NCI-H146 treated with DMSO at 0.1 percent for 48 hours (cell line): Measurements from ENCODE around the gene LTF.

Source experiments
- DNase-seq: peaks from one replicate; lab custom pipeline; 2025; ENCODE audit not compliant: unreplicated experiment; lab: John Stamatoyannopoulos, UW

The LTF gene

DNA sequence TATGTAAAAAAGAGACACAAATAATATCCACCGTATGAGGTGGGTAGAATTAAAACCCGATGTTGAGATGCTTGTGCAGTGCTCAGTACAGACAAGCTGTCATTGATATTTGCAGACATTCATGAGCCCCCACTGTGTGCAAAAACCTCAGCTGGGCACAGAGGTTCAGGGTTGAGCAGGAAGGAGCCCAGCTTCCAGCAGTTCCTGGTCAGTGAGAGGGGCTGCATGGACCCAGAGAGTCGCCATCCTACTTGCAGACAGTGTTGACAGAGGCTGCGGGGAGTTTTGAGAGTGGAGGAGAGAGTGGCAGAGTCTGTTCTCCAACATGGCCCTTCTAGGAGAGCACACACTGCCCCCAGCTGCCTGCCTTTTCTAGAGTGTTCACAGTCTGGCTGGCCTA is 6.1 kb upstream of the LTF start:
- no peak for DNase-seq

DNA sequence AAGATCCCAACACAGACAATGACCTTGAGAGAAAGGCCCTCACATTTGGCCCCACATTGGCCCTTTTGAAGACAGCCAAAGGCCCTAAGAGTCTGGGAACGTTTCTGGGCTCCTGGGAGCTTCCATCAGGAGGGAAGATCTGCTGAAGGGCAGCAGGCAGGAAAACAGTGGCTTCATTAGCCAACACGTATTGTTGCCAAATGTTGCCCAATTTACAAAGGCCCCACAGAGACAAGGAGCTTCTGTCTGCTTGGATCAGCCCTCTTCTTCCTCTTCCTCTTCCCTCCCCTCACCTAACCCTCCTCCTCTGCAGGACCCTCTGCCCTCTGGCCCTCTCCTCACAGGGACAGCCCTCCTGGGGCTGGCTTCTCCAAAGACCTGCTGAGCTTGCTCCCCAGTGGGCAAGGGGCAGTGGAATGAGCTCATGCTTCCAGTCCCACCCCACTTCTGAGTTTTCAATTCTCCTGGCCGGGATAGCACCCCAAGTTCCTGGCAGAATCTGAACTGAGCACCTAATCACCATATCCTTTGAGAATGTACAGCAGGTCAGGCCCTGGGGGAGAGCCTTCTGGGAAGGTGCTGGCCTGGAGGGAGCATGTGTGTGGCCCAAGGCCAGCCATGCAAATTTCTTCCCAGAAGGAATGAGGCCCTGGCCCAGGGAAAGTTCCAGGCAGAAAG is 5.1 kb upstream of the LTF start:
- DNase-seq: no peak

DNA sequence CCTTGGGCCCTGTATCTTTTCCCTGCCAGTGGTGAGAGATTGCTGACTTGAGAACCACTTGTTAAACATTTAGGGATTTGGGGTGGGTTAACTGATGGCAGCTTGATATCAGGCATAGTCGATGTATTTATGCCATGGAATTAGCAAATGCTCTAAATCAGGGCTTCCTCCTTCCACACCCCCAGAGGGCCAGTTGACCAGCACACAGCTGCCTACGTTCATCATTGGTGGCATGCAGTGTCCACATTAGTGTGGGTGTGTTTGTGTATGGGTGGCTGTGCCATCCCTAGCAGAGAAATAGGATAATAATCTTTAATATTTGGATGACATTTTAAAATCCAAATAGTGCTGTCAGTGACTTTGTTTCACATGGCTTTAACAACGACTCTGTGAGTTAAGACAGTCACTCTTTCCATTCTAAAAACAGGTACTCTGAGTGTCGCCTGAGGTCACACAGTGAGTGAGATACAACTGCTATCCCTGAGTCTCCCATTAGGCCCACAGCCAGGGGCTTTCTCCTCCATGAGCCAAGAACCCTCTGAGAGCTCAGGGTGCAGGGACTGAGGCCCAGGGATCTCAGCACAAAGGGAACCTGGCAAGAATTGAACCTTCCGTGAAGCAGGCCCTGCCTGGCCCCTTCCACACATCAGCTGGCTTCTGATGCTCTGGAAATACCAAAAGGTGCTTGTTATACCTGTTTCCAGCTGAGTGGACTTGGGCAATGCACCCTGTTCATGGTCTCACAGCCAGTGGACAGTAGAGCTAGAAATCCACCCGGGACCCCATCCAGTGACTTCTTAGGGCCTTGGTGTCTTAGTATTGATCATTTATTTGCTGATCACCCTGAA is 4.3 kb upstream of the LTF start:
- DNase-seq: no peak

DNA sequence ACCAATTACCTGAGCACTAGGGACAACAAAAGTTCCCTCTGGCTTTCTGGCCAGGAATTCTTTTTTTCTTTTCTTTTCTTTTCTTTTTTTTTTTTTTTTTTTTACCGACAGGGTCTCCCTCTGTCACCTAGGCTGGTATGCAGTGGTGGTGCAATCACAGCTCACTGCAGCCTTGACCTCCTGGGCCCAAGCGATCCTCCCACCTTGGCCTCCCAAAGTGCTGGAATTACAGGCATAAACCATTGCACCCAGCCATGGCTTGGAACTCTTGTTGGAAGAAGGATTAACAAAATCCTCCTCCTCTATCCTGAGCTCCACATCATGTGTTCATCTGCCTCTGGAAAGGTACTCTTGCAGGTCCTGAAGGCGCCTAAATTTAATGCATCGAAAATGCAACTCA is 2.9 kb upstream of the LTF start:
- no peak for DNase-seq

DNA sequence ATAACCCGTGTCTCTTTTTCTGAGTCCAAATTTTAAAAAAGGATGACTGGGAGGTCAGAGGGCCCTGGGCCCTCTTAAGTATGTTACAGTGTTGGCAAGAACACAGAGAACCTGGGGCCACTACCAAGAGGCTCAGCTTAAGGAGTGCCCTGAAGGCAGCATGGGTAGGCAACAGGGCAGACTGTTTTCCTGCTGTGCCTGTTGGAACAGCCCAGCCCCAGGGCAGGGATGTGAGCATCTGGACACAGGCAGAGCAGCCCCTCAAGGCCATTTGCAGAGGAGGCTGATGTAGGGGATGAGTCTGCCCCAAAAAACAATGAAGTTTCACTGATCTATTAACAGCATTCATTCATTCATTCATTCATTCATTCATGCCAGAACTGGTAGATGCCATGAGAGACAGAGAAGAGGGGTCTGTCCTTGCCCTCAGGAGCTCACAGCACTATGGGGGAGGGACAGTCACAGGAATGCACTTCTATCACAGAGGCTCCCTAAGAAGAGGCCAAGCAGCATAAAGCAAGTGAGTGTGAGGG is 2.2 kb upstream of the LTF start:
- DNase-seq: no peak

DNA sequence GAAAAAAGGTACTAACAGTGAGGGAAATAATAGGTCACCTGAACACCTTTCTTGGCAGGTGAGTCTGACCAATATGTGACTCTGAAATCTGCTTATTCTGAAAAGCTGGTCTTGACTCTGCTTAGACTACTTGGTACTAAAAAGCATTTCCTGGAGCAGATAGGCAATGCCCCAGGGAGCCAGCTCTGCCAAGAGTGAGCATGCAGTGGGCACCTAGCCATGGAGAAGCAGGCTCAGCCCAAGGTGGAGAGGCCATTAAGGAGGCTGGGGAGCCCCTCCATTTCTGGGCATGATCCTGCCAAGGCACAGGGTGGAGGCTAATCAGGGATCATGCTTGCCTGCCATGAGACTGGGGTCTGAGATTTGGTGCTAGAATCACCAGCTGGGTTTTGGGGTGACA is 1.6 kb upstream of the LTF start:
- no peak for DNase-seq

DNA sequence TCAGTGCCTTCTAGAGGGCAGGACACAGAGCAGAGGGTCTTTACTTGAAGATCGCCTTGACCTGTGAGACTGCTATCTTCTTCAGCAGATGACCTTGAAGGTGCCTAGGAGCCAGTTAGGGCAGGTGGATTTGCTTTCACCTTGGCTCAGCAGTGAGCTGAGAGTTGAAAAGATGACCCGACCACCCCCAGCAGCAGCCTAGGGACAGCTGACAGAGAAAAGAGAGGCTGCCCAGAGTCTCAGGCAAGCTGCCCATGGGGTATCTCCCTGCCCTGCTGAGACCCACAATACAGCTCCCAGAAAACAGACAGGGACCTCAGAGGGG is 453 bp upstream of the LTF start:
- DNase-seq: no peak

DNA sequence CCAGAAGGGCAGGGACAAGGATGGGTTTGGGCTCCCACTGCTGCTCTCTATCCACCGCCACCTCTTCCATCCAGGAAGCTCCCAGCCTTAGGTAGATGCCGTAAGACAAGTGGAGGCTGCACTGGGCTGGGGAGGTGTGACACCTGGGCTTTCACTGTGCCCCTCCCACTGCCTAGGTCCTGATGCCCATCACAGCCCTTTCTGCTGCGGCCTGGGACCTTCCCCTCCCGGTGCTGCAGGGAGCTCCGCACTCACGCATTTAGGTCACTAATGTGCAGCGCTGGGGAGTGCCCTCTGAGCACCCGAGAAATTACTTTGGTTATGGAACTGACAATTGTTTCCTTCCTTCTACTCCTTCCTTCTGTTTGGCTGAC is 850 bp downstream of the LTF start:
- DNase-seq: no peak

DNA sequence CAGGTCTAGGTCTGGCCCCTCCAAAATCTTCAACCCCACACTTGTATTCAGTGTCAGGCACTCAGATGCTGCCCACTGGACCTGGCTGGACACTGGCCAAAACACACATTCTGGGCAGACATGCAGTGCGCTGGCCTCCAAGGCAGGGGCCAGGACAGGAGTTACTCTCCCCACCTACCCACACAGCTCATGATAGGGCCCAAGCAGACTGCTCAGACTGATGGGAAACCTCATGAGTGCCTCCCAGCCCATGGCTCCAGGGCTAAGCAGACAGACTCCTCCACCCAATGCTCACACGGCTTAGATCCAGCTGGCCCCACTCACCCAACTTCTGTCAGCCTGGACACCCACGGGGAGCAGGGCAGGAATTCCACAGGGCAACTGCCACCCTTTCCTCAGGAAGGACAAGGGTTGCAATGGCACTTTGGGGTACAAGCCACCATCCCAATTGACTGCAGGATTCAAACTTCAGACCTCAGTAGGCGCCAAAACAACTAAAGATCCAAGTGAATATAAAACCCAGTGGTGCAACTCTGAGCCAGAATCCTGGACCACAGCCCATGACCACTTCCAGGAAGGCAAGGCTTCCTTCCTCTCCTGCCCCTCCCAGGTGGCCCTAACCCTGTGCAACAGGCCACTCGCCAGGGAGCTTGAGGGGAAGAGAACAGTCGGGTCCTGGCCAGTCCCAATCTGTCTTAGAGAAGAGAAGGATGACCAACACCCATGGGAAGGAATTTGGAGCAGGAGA is 1.4 kb downstream of the LTF start:
- no peak for DNase-seq

DNA sequence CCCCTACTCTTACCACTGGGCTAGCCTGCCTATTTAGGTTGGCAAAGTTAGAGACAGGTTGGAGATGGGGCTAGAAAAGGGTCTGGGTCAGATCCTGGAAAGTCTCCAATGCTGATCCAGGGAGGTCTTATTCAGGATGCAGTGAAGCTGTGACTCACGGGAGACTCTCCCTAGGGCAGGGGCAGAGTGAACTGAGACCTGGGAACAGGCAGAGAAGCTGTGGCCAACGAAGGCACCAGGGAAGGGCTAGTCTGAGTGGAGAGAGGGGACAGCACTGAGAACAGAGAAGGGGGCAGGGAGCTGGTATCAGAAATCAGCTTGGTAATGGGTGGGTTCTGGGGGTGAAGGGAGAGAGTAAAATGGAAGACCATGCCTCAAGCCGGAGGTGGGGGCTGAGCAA is 2.2 kb downstream of the LTF start:
- DNase-seq: no peak

DNA sequence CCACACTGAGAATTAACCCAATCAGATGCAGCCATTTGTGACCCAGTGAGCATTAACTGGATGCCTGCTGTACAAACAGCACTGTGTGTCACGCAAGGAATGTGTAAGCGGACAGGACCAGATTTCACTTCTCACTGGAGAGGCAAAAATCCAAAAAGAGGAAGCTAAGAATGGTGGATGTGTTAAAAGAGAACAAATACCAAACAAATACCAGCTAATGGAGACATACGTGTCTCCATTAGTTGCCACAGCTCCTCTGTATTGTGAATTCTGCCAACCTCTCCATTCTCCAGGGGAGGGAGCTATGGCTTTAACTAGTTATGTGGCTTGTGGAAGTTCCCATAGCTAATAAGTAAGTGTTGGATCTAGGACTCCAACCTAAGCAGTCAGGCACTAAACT is 2.6 kb downstream of the LTF start:
- DNase-seq: no peak

DNA sequence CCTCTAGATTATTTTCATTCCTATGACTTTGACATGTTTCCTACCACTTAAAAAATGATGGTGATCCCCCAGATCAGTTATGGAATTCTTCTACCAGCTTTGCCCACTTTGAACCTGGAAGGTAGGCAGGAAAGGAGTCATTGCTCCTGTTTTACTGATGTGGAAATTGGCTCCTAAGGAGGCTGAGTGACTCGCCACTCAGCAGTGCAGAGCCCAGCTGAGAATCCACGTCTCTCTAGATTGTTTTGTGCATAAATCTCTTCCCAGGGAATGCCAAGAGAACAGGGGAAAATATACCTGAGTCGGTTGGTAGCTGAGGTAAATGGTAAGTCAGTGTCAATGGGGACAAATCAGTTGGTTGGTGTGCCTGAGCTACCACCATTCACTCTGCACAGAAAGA is 4.7 kb downstream of the LTF start:
- DNase-seq: no peak

DNA sequence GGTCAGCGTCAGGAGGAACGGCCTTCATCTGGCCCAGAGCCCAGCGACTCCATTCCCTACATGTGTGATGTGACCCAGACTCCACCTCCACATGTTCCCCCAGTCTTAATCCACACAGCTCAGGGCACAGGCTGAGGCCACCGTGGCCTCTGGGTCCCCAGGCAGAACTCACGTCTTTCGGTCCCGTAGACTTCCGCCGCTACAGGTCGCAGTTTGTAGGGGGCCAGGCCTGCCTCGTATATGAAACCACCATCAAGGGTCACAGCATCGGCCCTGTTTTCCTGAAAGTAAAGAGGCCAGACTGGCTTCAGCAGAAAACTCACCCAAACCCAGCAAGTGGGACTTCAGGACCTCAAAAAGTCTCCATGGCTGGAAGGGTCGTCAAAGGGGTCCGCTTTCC is 8.6 kb downstream of the LTF start:
- DNase-seq: no peak

DNA sequence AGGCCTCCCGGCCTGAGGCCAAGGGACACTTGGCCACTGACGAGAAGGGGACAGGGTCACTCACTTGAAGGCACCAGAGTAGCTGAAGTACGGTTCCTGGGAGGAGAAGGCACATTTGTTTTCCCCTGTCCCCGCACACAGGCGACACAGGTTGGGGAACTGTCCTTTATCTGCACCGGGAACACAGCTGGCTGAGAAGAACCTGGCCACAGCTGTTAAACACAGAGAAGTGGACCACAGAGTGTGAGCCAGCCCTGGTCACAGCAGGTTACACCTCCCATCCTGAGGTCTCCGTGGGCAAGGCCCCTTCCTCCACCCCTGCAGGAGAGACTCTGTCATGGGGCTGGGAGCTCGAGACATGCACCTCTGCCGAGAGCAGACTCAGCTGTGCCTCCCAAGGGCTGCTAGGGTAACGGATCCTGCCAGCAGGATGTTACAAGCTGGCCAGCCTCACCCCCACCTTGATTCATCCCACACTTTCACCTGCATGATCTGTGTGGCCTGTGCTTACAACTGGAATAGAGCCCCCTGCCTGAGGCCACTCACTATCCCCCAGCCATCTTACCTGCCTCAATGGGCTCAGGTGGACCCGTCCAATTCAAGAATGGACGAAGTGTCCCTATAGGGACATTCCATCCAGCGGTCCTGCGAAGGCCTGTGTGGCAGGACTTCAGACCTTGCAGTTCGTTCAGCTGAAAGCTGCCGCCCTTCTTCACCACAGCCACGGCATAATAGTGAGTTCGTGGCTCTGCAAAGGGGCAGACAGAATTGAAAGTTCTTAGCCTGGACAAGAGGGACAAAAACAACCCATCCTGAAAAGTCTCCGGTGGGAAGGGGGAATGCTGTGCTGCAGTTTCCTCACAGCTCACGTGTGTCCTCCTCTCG is 9.2 kb downstream of the LTF start:
- no peak for DNase-seq

DNA sequence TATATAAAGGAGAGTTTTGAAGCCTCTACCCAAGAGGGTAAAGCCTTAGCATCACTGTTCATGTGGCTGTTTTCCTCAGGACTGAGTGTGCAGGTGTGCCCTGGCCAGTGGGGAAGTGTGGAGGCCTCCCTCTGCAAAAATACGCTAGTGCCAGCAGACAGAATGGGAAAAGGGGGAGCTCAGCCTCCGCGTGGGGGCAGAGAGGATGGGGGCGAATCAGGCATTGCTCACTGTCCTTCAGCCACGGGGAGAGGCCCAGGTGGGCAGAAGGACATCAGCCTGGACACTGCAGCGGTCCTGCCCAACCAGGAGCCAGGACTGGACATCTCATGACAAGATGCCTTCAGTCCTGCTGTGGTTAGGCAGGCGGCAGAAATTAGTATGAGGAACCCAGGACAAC is 10.1 kb downstream of the LTF start:
- no peak for DNase-seq

DNA sequence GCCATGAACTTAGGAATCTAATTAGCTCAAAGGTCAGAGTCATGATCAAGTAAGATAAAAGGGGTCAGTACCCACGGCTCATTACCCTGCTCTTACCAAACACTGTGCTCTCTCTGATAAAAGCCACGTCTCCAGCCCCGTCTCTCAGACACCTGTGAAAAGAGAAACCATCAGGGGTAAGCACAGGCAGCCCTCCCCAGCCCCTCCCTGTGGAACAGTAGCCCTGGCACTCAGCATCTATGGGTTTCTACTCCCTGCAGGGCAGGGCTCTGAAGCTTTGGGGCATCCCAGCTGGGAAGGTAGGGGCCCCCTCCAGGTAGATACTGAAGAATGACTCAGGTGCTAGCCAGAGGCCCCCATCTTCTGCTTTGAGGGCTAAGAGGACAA is 10.5 kb downstream of the LTF start:
- DNase-seq: no peak

DNA sequence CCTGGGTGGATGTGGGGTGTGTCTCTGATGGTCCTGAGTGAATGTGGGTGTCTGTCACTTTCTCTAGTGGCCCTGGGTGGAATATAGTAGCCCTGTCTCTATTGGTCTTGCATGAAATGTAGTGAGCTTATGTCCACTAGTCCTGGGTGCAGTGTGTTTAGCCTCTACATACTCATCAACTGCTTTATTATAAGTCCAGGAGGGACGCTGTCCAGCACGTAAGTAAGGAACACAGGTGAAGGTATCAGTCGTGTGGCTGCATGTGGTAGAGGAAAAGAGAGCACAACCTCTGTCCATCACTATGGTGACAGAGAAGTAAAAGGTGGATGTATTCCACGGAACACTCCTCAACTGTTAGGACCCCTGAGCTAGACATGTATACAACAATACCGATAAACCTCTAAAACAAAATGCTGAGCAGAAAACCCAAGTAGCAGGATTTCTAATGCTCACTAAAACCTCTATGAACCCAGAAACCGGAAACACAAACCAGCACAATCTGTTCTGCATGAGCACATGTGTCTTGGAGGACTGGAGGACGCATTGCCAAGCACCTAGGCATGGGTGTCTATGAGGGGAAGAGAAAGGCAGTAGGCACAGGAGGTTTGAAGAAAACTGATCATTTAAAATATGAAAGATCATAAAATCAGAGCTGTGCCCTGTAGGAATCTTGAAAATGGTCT is 11.0 kb downstream of the LTF start:
- no peak for DNase-seq

DNA sequence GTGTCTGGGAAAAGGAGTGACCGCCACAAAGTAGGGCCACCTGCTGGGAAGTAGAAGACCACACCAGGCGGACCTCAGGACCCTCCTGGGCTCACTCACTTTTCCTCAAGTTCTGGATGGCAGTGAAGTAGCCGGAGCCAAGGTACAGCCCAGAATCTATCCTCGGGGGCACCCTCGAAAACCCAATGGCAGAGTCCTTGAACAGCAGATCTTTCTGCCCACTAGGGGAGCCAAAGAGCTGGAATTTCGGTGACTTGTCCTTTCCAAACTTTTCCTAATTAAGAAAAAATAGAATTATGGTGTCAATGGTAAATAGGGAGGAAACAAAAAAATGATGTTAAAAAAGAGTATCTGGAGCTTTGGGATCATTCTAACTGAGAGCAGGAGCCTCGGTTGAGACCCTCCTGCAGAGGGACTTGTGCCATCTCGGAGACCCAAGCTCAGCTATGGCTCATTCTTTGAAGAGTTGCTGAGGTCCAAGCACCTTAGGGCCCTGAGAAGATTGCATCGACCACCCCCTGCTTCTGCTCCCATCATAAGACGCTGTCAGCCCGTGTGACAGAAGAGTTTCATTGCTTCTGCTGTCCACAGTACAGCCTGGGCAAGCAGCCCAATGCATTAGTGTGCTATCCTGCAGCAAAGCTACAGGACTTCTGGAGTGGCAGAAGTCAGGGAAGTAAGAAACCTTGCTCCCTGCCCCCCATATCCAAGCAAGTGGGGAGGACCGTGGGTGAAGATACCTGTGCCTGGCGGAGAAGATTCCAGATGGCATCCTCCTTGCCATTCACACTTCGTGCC is 14.8 kb downstream of the LTF start:
- no peak for DNase-seq

DNA sequence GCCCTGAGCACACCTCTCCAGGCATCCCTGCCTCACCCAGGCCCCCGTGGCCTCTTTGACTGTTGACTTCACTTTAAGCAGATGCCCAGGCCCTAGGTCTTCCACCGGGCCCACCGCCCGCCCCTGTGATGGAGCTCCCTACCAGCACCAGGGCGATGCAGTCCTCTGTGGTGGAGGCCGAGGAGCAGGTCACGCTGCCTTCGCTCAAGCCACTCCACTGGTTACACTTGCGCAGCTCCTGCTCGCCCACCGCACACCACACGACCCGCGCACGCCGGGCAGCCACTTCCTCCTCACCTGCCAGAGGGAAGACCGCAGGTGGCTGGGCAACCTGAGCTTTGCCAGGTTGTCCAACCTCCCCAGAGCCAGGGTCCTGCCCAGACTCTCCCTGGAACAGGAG is 16.0 kb downstream of the LTF start:
- DNase-seq: no peak
